B cell (primary cell): ENCODE results near the gene OGDHL. TPM values are rescaled to one million over a fixed set of nuclear protein-coding genes. Genes with fewer than 3 reads are reported as not detected.

Experiments
- ATAC-seq: fragments of 200-7000 bp; cut with Tn5 transposase; one replicate; pipeline ENCODE4 v1.10.0; 2021; ENCODE audit warnings: low read depth, mild to moderate bottlenecking, moderate number of reproducible peaks, moderate library complexity
- CTCF ChIA-PET: fragments of 350-600 bp; sonication (Branson Sonifier 250); formaldehyde crosslinking; loops from one replicate; lab custom pipeline; 2021; ENCODE audit warnings: antibody characterized with exemption, inconsistent platforms; lab: Charles Lee
- POLR2A ChIA-PET: fragments of 350-600 bp; sonication (Branson Sonifier 250); formaldehyde crosslinking; loops from one replicate; lab custom pipeline; 2021; ENCODE audit warnings: antibody characterized with exemption; lab: Charles Lee
- DNase-seq: peaks from one replicate; pipeline ENCODE4 v3.0.0; 2013
- H2AFZ ChIP-seq: 2 replicates; pipeline ENCODE4 v1.6.1; 2012; ENCODE audit warnings: mild to moderate bottlenecking, low read depth, low read length; ENCODE audit not compliant: insufficient read depth, poor library complexity, severe bottlenecking
- H3K27ac ChIP-seq, 2 donors: 1 replicate in 1 of 2; 2 replicates in 1 of 2; pipeline ENCODE4 v1.5.1; 2012 to 2013; ENCODE audit warnings: low read length in 2 of 2, mild to moderate bottlenecking in 2 of 2, moderate library complexity in 1 of 2
- H3K27me3 ChIP-seq, 4 experiments: fragments of 200-600 bp in 1 of 4; sonication (generic) in 1 of 4; replicated peaks in 1 of 4; 1 replicate in 2 of 4; 2 replicates in 2 of 4; pipeline versions ENCODE4 v1.6.1 to v1.7.0; 2013 to 2016; ENCODE audit warnings: low read length in 3 of 4, mild to moderate bottlenecking in 2 of 4, mixed read lengths in 1 of 4, moderate library complexity in 1 of 4; ENCODE audit not compliant: insufficient read depth in 4 of 4, control insufficient read depth in 3 of 4; ENCODE audit errors: control extremely low read depth in 1 of 4
- H3K36me3 ChIP-seq, 2 experiments: replicated peaks in 1 of 2; 1 replicate in 1 of 2; 2 replicates in 1 of 2; pipeline versions ENCODE4 v1.6.1 to v1.7.1; 2013; ENCODE audit warnings: low read length in 1 of 2; ENCODE audit not compliant: insufficient read depth in 2 of 2, control insufficient read depth in 1 of 2; ENCODE audit errors: control extremely low read depth in 1 of 2, extremely low read depth in 1 of 2
- H3K4me1 ChIP-seq, 2 donors: fragments of 200-600 bp in 1 of 2; sonication (generic) in 1 of 2; 1 replicate in 1 of 2; 2 replicates in 1 of 2; pipeline versions ENCODE4 v1.5.1 to v1.6.1; 2013 to 2017; ENCODE audit warnings: low read length in 2 of 2; ENCODE audit not compliant: control insufficient read depth in 2 of 2, insufficient read depth in 2 of 2
- H3K4me2 ChIP-seq: replicated peaks from 2 replicates; pipeline ENCODE3; 2012; ENCODE audit warnings: mild to moderate bottlenecking, low read depth, low read length; ENCODE audit not compliant: poor library complexity, severe bottlenecking
- H3K4me3 ChIP-seq, 5 experiments: fragments of 200-600 bp in 1 of 5; sonication (generic) in 1 of 5; 1 replicate in 3 of 5; 2 replicates in 2 of 5; pipeline versions ENCODE4 v1.5.1 to v1.7.0; 2011 to 2016; ENCODE audit warnings: low read length in 4 of 5, mild to moderate bottlenecking in 4 of 5, low read depth in 2 of 5, control low read depth in 1 of 5, moderate library complexity in 1 of 5; ENCODE audit not compliant: insufficient read depth in 1 of 5; ENCODE audit errors: control extremely low read depth in 1 of 5, extremely low read depth in 1 of 5
- H3K79me2 ChIP-seq: fragments of 200-600 bp; sonication (generic); one replicate; pipeline ENCODE4 v1.6.0; 2016; ENCODE audit warnings: low read length; ENCODE audit not compliant: control insufficient read depth, insufficient read depth
- H3K9ac ChIP-seq: fragments of 200-600 bp; sonication (generic); 2 replicates; pipeline ENCODE4 v1.6.1; 2017; ENCODE audit warnings: mild to moderate bottlenecking, low read length, moderate library complexity
- H3K9me3 ChIP-seq, 3 donors: one replicate each; pipeline versions ENCODE4 v1.6.1 to v1.7.1; 2013; ENCODE audit warnings: low read length in 2 of 3; ENCODE audit not compliant: control insufficient read depth in 2 of 3, insufficient read depth in 1 of 3; ENCODE audit errors: control extremely low read depth in 1 of 3
- H4K20me1 ChIP-seq: 2 replicates; pipeline ENCODE4 v1.6.0; 2012; ENCODE audit warnings: mild to moderate bottlenecking, low read length; ENCODE audit not compliant: insufficient read depth, control insufficient read depth, poor library complexity, severe bottlenecking
- H3K27ac Mint-ChIP-seq: one replicate; pipeline ENCODE4 v1.8.0; 2021; ENCODE audit warnings: mixed read lengths
- H3K27me3 Mint-ChIP-seq: one replicate; pipeline ENCODE4 v1.8.0; 2021; ENCODE audit warnings: mixed read lengths
- H3K4me1 Mint-ChIP-seq: one replicate; pipeline ENCODE4 v1.8.0; 2021; ENCODE audit warnings: mixed read lengths
- H3K4me3 Mint-ChIP-seq: one replicate; pipeline ENCODE4 v1.8.0; 2021; ENCODE audit warnings: mixed read lengths
- H3K9me3 Mint-ChIP-seq: one replicate; pipeline ENCODE4 v1.8.0; 2022; ENCODE audit warnings: mixed read lengths; ENCODE audit not compliant: insufficient read depth
- EZH2 ChIP-seq: IDR thresholded peaks from 2 replicates; pipeline ENCODE4 v1.6.1; 2012; ENCODE audit warnings: borderline replicate concordance, low read depth, mild to moderate bottlenecking, moderate library complexity, low read length; ENCODE audit not compliant: insufficient read depth, poor library complexity, severe bottlenecking
- WGBS: methylation state at CpG from one replicate; pipeline ENCODE4 v1.1.5; 2013; ENCODE audit warnings: missing lambda C conversion rate; ENCODE audit not compliant: insufficient coverage; 5-methylcytosine and 5-hydroxymethylcytosine counted together
- intact Hi-C: fragments of 100-400 bp; cut with micrococcal nuclease; formaldehyde crosslinking; loops from one replicate; pipeline ENCODE4 v1.10.0; 2022
- polyA plus RNA-seq: library from polyadenylated mRNA; depleted of rRNA; stranded (reverse); fragments of >200 nt; gene quantifications from 2 replicates; pipeline ENCODE4 v1.2.3, GENCODE V29; 2012
- total RNA-seq, 2 donors: library from RNA; stranded (reverse); fragments of 120-200 nt in 1 of 2; gene quantifications; 1 replicate in 1 of 2; 2 replicates in 1 of 2; pipeline versions ENCODE4 v1.2.3 to v1.2.4, GENCODE V29; 2013 to 2022
- TF ChIP-seq, protein P1 (sequence below): fragments of 200-600 bp; IDR thresholded peaks from one replicate; pipeline ENCODE4 v1.8.0; 2022; ENCODE audit warnings: antibody characterized with exemption, mild to moderate bottlenecking

OGDHL gene
- total and polyA plus RNA-seq, 2 donors (not counting 1 experiment from before 2014, with no cell fraction given): not detected

- Histone ChIP-seq H3K79me2 (no peaks in the 10 kb centered on the region), H3K9me3 (no peaks in the 10 kb centered on the region), H3K36me3 (no peaks in the 10 kb centered on the region), H4K20me1 (no peaks in the 10 kb centered on the region), H3K27ac (no peak overlapping the region), H3K4me1 (no peaks in the 10 kb centered on the region), H2AFZ (no peak overlapping the region), H3K4me3 (no peak overlapping the region), H3K4me2 (no peak overlapping the region), H3K9ac (no peak overlapping the region), H3K27me3 (no peaks in the 10 kb centered on the region)
- ATAC-seq (no peak), DNase-seq (no peak)
- H3K4me1 Mint-ChIP-seq: no peaks in the 10 kb centered on the region
- TF ChIP-seq, protein P1, sequence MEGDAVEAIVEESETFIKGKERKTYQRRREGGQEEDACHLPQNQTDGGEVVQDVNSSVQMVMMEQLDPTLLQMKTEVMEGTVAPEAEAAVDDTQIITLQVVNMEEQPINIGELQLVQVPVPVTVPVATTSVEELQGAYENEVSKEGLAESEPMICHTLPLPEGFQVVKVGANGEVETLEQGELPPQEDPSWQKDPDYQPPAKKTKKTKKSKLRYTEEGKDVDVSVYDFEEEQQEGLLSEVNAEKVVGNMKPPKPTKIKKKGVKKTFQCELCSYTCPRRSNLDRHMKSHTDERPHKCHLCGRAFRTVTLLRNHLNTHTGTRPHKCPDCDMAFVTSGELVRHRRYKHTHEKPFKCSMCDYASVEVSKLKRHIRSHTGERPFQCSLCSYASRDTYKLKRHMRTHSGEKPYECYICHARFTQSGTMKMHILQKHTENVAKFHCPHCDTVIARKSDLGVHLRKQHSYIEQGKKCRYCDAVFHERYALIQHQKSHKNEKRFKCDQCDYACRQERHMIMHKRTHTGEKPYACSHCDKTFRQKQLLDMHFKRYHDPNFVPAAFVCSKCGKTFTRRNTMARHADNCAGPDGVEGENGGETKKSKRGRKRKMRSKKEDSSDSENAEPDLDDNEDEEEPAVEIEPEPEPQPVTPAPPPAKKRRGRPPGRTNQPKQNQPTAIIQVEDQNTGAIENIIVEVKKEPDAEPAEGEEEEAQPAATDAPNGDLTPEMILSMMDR: no peak
- TF ChIP-seq EZH2: no peak
- ChIA-PET POLR2A (no interaction called here), CTCF (no interaction called here)
- intact Hi-C loops: no loop called here
- H3K4me3 Mint-ChIP-seq: no peak overlapping the region
- no peak overlapping the region for H3K27ac Mint-ChIP-seq
- no peaks in the 10 kb centered on the region for H3K9me3 Mint-ChIP-seq
- WGBS: 86% methylated on average over 14 of the region's 14 CpGs
- H3K27me3 Mint-ChIP-seq: no peaks in the 10 kb centered on the region
Measured at GRCh38 chr10:49739426-49739825, 22.7 kb downstream of the OGDHL start.

- Histone ChIP-seq H3K4me3 (no peak overlapping the region), H3K27me3 (no peaks in the 10 kb centered on the region), H3K9me3 (no peaks in the 10 kb centered on the region), H3K4me2 (no peak overlapping the region), H3K9ac (no peak overlapping the region), H3K27ac (no peak overlapping the region), H3K79me2 (no peaks in the 10 kb centered on the region), H2AFZ (no peak overlapping the region), H3K36me3 (no peaks in the 10 kb centered on the region), H3K4me1 (no peaks in the 10 kb centered on the region), H4K20me1 (no peaks in the 10 kb centered on the region)
- DNase-seq: no peak
- H3K27me3 Mint-ChIP-seq: no peaks in the 10 kb centered on the region
- ChIA-PET CTCF (no interaction called here), POLR2A (no interaction called here)
- TF ChIP-seq, protein P1: no peak
- TF ChIP-seq EZH2: no peak
- intact Hi-C loops: no loop called here
- no peaks in the 10 kb centered on the region for H3K9me3 Mint-ChIP-seq
- ATAC-seq: no peak
- WGBS: 81% methylated on average over 10 of the region's 10 CpGs
- no peak overlapping the region for H3K27ac Mint-ChIP-seq
- no peak overlapping the region for H3K4me3 Mint-ChIP-seq
- H3K4me1 Mint-ChIP-seq: no peaks in the 10 kb centered on the region
Measured at GRCh38 chr10:49738616-49739360, 23.3 kb downstream of the OGDHL start.
